GM21381 (cell line): Measurements from ENCODE around the gene ZMYND12.

Source experiments
- ATAC-seq: cut with Tn5 transposase; IDR thresholded peaks from one replicate; pipeline ENCODE4 v1.9.1; 2021; ENCODE audit warnings: mild to moderate bottlenecking, moderate library complexity; ENCODE audit not compliant: unreplicated experiment

The ZMYND12 gene

DNA sequence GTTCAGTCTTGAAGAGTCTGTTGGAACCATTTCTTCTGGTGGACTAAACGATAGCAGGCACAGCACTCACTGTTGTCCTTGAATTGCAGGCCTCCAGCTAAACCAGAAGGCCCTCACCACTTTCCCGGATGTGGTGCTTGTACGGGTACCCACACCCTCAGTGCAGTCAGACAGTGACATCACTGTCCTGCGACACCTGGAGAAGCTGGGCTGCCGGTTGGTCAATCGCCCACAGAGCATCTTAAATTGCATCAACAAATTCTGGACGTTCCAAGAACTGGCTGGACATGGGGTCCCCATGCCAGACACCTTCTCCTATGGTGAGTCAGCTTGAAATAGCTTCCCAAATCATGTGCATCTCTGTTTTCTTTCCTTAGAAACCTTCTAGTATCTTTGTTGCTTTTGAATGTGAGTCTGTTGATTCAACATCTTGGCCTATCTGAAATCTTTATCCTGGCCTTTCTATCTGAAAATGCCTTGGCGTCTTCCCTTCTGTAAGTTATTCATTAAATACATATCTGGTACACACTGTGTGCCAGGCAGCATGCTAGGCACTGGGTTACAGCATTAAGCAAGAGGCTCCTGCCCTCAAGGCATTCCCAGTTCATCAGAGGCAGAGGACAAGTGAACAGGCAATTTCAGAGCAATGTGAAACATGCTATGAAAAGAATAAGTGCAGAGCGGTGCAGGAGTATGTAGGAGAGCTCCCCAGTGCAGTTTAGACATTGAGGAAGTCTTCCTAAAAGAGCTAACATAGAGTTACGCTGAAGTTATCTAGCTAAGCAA, 56.3 kb downstream of the ZMYND12 start:
- ATAC-seq: no peak

DNA sequence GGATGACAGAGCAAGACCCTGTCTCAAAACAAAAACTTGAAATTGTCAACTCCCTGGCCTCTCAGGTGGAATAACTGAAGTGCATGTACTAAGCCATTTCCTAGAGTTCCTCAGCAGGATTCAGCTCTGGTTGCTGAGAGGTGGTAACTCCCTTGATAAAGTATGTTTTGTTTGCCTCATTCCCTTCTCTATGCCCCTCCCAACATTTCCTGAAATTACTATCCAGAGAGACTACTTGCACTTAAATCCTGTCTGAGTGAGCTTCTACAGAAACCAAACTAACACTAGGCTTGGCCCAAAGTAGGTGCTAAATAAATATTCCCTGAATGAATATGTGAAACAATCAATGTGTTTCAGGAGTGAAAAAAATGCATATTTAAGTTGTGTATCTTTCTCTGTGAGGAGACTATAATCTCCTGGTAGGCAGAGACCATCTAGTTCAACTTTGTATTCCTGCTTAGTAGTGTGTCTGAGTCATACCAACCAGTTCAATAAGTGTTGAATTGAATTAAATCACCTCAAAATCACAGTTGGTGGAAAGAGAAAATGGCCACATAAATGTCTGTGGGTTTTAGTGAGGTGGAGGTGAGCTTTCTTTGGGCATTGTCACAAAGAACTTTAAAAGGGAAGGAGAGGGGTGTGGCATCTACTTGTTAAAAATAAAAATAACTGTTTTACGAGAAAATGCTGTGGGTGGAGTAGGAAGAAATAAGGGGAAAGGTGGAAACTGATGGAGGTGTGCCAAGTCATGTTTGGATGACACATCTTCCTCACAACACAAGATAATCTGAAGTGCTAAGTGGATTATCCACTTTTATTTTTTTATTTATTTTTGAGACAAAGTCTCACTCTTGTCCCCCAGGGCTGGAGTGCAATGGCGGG, 62.6 kb downstream of the ZMYND12 start:
- no peak for ATAC-seq

- no peak for ATAC-seq
Observed at GRCh38 chr1:42392255-42392654, 63.6 kb downstream of the ZMYND12 start.

DNA sequence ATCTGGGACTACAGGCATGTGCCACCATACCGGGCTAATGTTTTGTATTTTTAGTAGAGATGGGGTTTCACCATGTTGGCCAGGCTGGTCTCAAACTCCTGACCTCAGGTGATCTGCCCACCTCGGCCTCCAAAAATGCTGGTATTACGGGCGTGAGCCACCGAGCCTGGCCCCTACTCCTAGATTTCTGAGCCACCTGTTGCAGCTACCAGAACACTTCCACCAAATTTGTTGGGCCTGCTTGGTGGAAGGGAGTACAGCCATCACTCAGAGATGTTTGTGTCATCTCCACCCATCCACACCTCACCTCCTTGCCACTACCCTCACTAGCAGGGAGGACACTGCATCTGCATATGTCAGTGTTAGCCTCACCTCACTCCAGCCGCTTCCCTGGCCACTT, 69.8 kb downstream of the ZMYND12 start:
- ATAC-seq: no peak

DNA sequence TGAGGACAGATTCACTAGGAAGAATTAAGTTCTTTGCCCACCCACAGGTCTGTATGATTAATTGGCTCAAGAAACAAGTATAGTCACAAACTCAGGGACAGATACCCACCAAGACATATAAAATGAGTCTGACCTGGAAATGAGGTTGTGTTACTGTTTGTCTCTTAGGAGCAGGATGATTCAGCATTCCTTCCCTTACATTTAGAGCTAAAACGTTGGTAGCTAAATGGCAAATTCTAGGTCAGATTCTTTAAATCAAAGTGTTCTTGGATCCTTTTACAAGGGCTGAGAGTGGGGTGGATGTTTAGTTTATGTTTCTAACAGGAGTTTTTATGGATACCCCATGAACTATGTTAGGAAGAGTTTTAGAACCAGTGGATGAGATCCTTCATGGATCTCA, 70.5 kb downstream of the ZMYND12 start:
- ATAC-seq: no peak

DNA sequence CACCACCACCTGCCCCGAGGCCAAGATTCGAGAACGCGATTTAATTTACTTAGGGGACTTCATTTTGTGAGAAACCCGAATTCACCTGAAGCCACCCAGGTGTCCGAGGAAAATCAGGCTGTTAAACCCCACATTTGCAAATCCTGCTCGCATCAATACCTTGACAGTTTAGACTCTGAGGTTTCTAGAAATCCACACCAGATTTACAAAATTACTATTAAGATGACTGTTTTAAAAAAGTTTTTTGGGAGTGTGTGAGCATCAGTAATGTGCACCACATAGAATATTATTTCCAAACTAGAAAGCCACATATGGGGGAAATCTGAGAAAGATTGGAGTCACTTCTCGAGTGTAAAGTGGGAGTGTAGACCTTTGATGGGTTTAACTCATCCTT, 74.5 kb downstream of the ZMYND12 start:
- ATAC-seq: no peak

DNA sequence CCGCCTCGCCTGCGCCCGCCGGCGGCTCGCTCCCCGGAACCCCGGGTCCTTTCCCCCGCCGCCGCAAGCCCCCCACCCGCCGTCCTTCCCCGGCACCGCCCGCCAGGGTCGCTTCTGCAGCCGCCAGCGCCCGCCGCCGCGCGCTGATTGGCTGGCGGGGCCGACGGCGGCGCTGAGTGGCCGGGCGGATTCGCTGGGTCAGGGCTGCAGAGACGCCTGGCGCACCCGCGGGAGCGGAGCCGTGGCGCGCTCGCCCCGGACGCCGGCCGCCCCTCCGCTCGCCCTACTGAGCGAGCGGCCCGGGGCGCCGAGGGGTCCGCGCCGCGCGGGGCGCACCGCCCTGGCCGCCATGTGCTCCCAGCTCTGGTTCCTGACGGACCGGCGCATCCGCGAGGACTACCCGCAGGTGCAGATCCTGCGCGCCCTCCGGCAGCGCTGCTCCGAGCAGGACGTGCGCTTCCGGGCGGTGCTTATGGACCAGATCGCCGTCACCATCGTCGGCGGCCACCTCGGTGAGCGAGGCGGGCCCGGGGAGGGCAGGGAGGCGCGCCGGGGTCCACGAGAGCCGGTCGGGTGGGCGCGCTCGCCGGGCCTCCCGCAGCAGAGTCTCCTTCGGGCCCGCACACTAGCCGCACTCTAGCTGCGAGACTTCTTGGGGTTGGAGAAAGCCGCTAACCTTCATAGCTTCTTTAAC, 75.1 kb downstream of the ZMYND12 start, which contains the start of gene RIMKLA:
TSS of gene RIMKLA (plus strand) at position 207 of the 694 bp plus-strand sequence. CDS start at position 350, 143 bp downstream.
- peak; percentile 87 for ATAC-seq
